WTC11 (cell line): ENCODE data around the gene ZNF609.

Source experiments
- ARID4B ChIP-seq: sonication (generic); formaldehyde crosslinking; IDR thresholded peaks from 2 replicates; pipeline ENCODE4 v1.8.0; 2023; ENCODE audit warnings: missing genetic modification reagents, mild to moderate bottlenecking, borderline replicate concordance
- CTCF ChIP-seq: fragments of 200-600 bp; IDR thresholded peaks from 2 replicates; pipeline ENCODE4 v1.8.0; 2022; ENCODE audit warnings: antibody characterized with exemption
- ETV6 ChIP-seq: sonication (generic); formaldehyde crosslinking; IDR thresholded peaks from 2 replicates; pipeline ENCODE4 v1.8.1; 2022; ENCODE audit warnings: mild to moderate bottlenecking, missing genetic modification reagents
- FOXP1 ChIP-seq: sonication (generic); formaldehyde crosslinking; IDR thresholded peaks from 2 replicates; pipeline ENCODE4 v1.8.0; 2022; ENCODE audit warnings: missing genetic modification reagents, mild to moderate bottlenecking, moderate library complexity, borderline replicate concordance
- JUN ChIP-seq: sonication (generic); formaldehyde crosslinking; IDR thresholded peaks from 2 replicates; pipeline ENCODE4 v1.8.0; 2023; ENCODE audit warnings: mild to moderate bottlenecking, missing genetic modification reagents
- MAX ChIP-seq: sonication (generic); formaldehyde crosslinking; IDR thresholded peaks from 2 replicates; pipeline ENCODE4 v1.8.0; 2022; ENCODE audit warnings: mild to moderate bottlenecking, missing genetic modification reagents
- NR1H2 ChIP-seq: sonication (generic); formaldehyde crosslinking; IDR thresholded peaks from 2 replicates; pipeline ENCODE4 v1.9.0; 2021; ENCODE audit warnings: mild to moderate bottlenecking, moderate library complexity, missing genetic modification reagents
- PRDM15 ChIP-seq: sonication (generic); formaldehyde crosslinking; IDR thresholded peaks from 2 replicates; pipeline ENCODE4 v1.8.0; 2022; ENCODE audit warnings: missing genetic modification reagents
- SP1 ChIP-seq: sonication (generic); formaldehyde crosslinking; conservative IDR thresholded peaks from 2 replicates; pipeline ENCODE4 v1.8.1; 2022; ENCODE audit warnings: missing genetic modification reagents

GRCh38 chr15:64426845-64427465 is 33.4 kb upstream of the ZNF609 start:
- TF ChIP-seq CTCF (no peak), MAX (no peak), FOXP1 (CRISPR knock-in tag) (no peak), NR1H2 (CRISPR knock-in tag) (no peak), PRDM15 (no peak), ARID4B (CRISPR knock-in tag) (no peak), ETV6 (CRISPR knock-in tag) (no peak), SP1 (no peak), JUN (CRISPR knock-in tag) (no peak)
